ENCODE results near the gene DPP10.

- TF ChIP-seq CTCF (IDR thresholded peaks at IDR 0.05; ENCODE audit: low read length) (no peak), EZH2 (IDR thresholded peaks at IDR 0.05; ENCODE audit: borderline replicate concordance, low read length) (no peak)
Observed at GRCh38 chr2:115285416-115285815, 843.0 kb downstream of the DPP10 start.

Measured in OCI-LY1 (cell line).